PFSK-1 (cell line): Measurements from ENCODE around the gene CTBP2.

Source experiments
- POLR2AphosphoS5 ChIP-seq: IDR thresholded peaks from 2 replicates; pipeline ENCODE4 v1.6.1; 2012; ENCODE audit warnings: low read depth, mild to moderate bottlenecking, control low read depth, low read length, moderate library complexity
- REST ChIP-seq, 2 experiments: IDR thresholded peaks; 2 replicates each; pipeline versions ENCODE4 v1.6.1 to v1.8.0; 2011 to 2012; ENCODE audit warnings: low read depth in 2 of 2, low read length in 2 of 2, control low read depth in 1 of 2, inconsistent platforms in 1 of 2, mild to moderate bottlenecking in 1 of 2, moderate library complexity in 1 of 2; ENCODE audit not compliant: insufficient read depth in 1 of 2
- TAF1 ChIP-seq: IDR thresholded peaks from 2 replicates; pipeline ENCODE4 v1.6.1; 2012; ENCODE audit warnings: low read length, control low read depth, borderline replicate concordance; ENCODE audit not compliant: insufficient read depth

GRCh38 chr10:125050383-125050782, 110.0 kb downstream of the CTBP2 start:
- no peak for TF ChIP-seq REST (IDR thresholded peaks at IDR 0.05; ENCODE audit: insufficient read depth in 1 of 2, low read depth in 2 of 2, low read length in 2 of 2)
- TF ChIP-seq POLR2AphosphoS5: no peak
- no peak for TF ChIP-seq TAF1
